Stomach smooth muscle (tissue), 2 donors: ENCODE measurements around the gene FGF2.
"Not testable (repeated sequence)": the region's sequence is repeated elsewhere in the genome, so short reads cannot be mapped to it uniquely, and the experiment has no call there.

Experiments
- H3K27ac ChIP-seq: one replicate; pipeline ENCODE4 v1.7.0; 2013; ENCODE audit warnings: mild to moderate bottlenecking, low read length, inconsistent platforms
- H3K27me3 ChIP-seq, 2 donors: one replicate each; pipeline ENCODE4 v1.7.0; 2013; ENCODE audit warnings: low read length in 2 of 2; ENCODE audit not compliant: insufficient read depth in 2 of 2, control insufficient read depth in 1 of 2
- H3K36me3 ChIP-seq, 2 donors: one replicate each; pipeline ENCODE4 v1.7.0; 2013; ENCODE audit warnings: low read length in 2 of 2; ENCODE audit not compliant: control insufficient read depth in 2 of 2, insufficient read depth in 2 of 2
- H3K4me1 ChIP-seq: one replicate; pipeline ENCODE4 v1.7.0; 2013; ENCODE audit warnings: low read length; ENCODE audit not compliant: control insufficient read depth, insufficient read depth
- H3K4me3 ChIP-seq, 2 donors: one replicate each; pipeline ENCODE4 v1.7.0; 2013; ENCODE audit warnings: low read length in 2 of 2
- H3K9ac ChIP-seq, 2 donors: one replicate each; pipeline ENCODE4 v1.7.0; 2013; ENCODE audit warnings: low read length in 2 of 2, mild to moderate bottlenecking in 1 of 2
- H3K9me3 ChIP-seq, 2 donors: one replicate each; pipeline ENCODE4 v1.7.0; 2013; ENCODE audit warnings: low read length in 2 of 2; ENCODE audit not compliant: control insufficient read depth in 2 of 2
- donor health status: healthy.
- donor health status: Pancreatic carcinoma.

The FGF2 gene

DNA sequence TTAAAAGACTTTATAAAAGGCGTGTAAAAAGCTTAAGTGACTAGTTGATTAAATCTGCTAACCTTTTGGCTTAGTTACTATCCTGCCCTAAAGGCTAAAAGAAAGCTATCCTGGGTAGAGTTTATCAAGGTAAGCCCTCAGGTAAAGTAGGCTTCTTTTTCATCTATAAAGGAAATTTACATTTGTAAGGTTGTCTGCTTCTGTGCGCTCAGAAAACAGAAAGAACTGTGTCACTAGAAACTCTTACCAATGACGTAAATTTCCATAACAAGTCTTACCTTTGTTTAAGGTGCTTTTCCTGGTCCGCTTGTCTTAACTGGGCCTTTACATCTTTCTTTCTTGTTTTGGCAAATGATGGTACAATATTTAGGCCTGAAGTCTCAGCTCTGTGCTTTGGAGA, 37.7 kb upstream of the FGF2 start:
- Histone ChIP-seq H3K4me3 (no peak overlapping the region), H3K9me3 (no peaks in the 10 kb centered on the region), H3K36me3 (no peaks in the 10 kb centered on the region), H3K27me3 (no peaks in the 10 kb centered on the region), H3K9ac (no peak overlapping the region), H3K27ac (no peak overlapping the region), H3K4me1 (peaks cover under 1% of the 10 kb centered on the region)

GRCh38 chr4:122793811-122794210, 32.8 kb upstream of the FGF2 start:
- no peak overlapping the region for H3K9ac ChIP-seq
- no peaks in the 10 kb centered on the region for H3K27me3 ChIP-seq
- no peaks in the 10 kb centered on the region for H3K36me3 ChIP-seq
- no peak overlapping the region for H3K27ac ChIP-seq
- no peak overlapping the region for H3K4me3 ChIP-seq
- H3K9me3 ChIP-seq: no peaks in the 10 kb centered on the region
- H3K4me1 ChIP-seq: no peaks in the 10 kb centered on the region

GRCh38 chr4:122796801-122797404, 29.7 kb upstream of the FGF2 start:
- H3K4me3 ChIP-seq: no peak overlapping the region

DNA sequence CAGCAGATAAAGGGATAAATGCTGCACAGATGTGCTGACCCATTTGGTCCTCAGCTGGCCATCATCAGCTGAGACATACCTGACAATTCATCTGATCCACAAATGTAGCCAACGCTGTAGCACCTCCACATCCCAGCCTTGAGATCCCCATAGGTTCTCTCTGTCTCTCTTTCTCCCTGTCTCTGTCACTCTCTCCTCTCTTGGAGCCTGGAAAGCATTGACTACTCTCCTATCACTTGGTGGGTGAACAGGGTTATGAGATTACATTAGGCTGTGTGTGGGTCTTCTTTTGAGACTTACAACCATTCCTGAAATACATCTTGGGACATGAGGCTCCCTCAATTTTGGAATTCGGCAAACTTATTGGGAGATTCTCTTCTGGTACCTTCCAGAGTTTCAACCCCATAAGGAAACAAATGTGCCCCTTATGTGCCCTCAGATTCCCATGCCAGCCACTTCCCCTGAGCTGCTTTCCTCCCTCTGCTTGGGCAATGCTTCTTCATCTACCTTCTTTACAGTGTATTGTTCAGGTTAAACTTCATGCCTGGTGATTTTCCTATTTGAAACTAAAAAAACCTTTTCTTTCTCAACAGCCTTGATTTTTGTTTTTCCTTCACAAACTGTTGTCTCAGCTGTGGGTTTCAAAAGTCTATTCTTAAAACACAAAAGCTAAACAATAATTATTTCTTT, 29.1 kb upstream of the FGF2 start:
- Histone ChIP-seq H3K4me3 (peak overlapping the region in 1 of 2 donors; percentile 64), H3K36me3 (no peaks in the 10 kb centered on the region), H3K9me3 (no peaks in the 10 kb centered on the region), H3K4me1 (no peaks in the 10 kb centered on the region), H3K27me3 (no peaks in the 10 kb centered on the region), H3K9ac (no peak overlapping the region), H3K27ac (peak overlapping the region; percentile 11)

More at GRCh38 chr4:122796801-122797404, 29.7 kb upstream of the FGF2 start:
- Histone ChIP-seq H3K27ac (no peak overlapping the region), H3K9me3 (no peaks in the 10 kb centered on the region), H3K27me3 (no peaks in the 10 kb centered on the region), H3K4me1 (no peaks in the 10 kb centered on the region), H3K36me3 (no peaks in the 10 kb centered on the region), H3K9ac (no peak overlapping the region)

DNA sequence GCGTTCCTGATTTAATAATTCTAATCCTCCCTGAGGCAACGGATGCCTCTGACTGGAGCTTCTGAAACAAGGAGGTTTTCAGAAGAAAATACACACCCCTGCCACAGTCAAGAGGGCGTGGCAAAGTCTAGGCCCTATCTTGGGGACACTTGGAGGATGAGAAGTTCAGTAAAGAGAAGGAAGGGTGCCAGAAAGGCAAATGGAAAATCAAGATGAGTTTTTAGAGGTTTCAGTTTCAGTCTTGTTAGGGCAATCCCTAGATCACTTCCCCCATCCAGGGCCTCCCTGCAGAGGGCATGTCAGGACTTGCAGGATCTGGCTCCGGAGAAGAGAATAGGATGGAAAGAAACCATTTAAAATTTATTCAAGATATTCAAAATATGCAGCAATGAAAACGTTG, 28.5 kb upstream of the FGF2 start:
- peak overlapping the region in 1 of 2 donors; percentile 64 for H3K4me3 ChIP-seq

DNA sequence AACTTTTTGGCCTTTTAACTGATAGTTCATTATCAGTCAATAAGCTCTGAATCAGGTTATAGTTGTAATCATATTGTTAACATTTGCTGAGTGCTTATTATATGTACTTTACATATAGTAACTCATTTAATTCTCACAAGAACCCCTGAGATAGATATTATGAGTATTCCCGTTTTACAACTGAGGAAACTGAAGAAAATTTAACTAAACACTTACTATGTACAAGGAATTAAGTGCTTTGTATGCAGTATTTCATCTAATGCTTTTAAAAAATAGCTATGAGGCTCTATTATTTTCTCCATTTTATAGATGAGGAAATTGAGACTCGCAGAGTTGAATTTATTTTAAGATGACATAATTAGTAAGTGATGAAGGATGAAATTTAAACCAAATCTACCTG, 27.7 kb upstream of the FGF2 start:
- no peaks in the 10 kb centered on the region for H3K27me3 ChIP-seq
- no peaks in the 10 kb centered on the region for H3K4me1 ChIP-seq
- no peak overlapping the region for H3K9ac ChIP-seq
- no peak overlapping the region for H3K27ac ChIP-seq
- no peaks in the 10 kb centered on the region for H3K9me3 ChIP-seq
- H3K4me3 ChIP-seq: no peak overlapping the region
- H3K36me3 ChIP-seq: no peaks in the 10 kb centered on the region

More for the DNA sequence above, 28.5 kb upstream of the FGF2 start:
- H3K36me3 ChIP-seq: no peaks in the 10 kb centered on the region
- H3K9me3 ChIP-seq: no peaks in the 10 kb centered on the region
- no peaks in the 10 kb centered on the region for H3K4me1 ChIP-seq
- H3K27ac ChIP-seq: no peak overlapping the region
- no peaks in the 10 kb centered on the region for H3K27me3 ChIP-seq
- no peak overlapping the region for H3K9ac ChIP-seq

DNA sequence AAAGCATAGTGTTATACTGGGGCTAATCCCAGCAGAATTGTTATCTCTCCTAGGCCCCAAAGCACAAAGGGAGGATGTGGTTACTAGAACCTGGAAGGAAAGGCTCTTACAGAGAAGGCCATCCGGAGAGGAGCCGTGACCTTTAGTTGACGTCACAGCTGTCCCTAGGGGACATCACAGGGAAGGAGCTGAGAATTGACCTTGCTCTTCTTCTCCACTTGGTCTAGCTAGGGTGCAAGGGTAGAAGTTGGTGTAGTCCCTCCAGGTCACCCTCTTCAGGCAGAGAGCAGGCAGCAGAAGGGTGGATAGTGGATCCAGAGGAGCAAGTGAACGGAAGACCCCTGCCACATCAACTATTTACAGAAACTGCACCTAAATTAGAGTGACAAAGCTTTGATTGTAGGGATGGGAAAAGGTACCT, 22.8 kb upstream of the FGF2 start:
- H3K9me3 ChIP-seq: no peaks in the 10 kb centered on the region
- no peak overlapping the region for H3K4me3 ChIP-seq
- H3K36me3 ChIP-seq: no peaks in the 10 kb centered on the region
- no peak overlapping the region for H3K27ac ChIP-seq
- H3K27me3 ChIP-seq: no peaks in the 10 kb centered on the region
- no peak overlapping the region for H3K9ac ChIP-seq
- H3K4me1 ChIP-seq: no peaks in the 10 kb centered on the region

- H3K4me1 ChIP-seq: no peaks in the 10 kb centered on the region
- H3K9me3 ChIP-seq: no peaks in the 10 kb centered on the region
- H3K9ac ChIP-seq: no peak overlapping the region
- no peak overlapping the region for H3K4me3 ChIP-seq
- H3K27me3 ChIP-seq: no peaks in the 10 kb centered on the region
- H3K27ac ChIP-seq: no peak overlapping the region
- H3K36me3 ChIP-seq: no peaks in the 10 kb centered on the region
Observed at GRCh38 chr4:122806981-122807679, 19.5 kb upstream of the FGF2 start.

DNA sequence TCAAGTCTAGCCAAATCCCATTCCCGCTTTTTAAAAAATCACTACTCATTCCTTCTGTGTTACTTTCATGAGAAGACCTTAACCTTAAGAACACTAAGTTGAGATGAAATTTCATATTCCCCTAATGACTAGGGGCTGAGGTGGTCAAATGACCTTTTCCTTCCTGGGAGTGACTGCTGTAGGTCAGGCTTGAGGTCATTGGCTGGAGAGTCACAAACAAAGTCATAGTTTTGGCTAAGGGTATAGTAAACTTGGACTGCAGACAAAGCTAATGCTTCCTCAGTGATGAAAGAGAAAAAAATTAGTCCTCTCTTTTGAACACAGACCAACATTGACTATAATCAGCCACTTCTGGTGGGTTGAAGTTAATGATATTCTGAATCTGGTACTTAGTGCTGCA, 16.0 kb upstream of the FGF2 start:
- Histone ChIP-seq H3K27me3 (no peaks in the 10 kb centered on the region), H3K9ac (no peak overlapping the region), H3K9me3 (no peaks in the 10 kb centered on the region), H3K36me3 (no peaks in the 10 kb centered on the region), H3K4me3 (no peak overlapping the region), H3K27ac (no peak overlapping the region), H3K4me1 (no peaks in the 10 kb centered on the region)

DNA sequence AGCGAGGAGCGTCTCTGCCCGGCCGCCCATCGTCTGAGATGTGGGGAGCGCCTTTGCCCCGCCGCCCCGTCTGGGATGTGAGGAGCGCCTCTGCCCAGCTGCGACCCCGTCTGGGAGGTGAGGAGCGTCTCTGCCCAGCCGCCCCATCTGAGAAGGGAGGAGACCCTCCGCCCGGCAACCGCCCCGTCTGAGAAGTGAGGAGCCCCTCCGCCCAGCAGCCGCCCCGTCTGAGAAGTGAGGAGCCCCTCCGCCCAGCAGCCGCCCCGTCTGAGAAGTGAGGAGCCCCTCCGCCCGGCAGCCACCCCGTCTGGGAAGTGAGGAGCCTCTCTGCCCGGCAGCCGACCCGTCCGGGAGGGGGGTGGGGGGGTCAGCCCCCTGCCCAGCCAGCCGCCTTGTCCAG, 14.8 kb upstream of the FGF2 start:
- H3K27me3 ChIP-seq, H3K9ac ChIP-seq, H3K36me3 ChIP-seq, H3K4me1 ChIP-seq, H3K27ac ChIP-seq, H3K4me3 ChIP-seq, H3K9me3 ChIP-seq: not testable (repeated sequence)

DNA sequence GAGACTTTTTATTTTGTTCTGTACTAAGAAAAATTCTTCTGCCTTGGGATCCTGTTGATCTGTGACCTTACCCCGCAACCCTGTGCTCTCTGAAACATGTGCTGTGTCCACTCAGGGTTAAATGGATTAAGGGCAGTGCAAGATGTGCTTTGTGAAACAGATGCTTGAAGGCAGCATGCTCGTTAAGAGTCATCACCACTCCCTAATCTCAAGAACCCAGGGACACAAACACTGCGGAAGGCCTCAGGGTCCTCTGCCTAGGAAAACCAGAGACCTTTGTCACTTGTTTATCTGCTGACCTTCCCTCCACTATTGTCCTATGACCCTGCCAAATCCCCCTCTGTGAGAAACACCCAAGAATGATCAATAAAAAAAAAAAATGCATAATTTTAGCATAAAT, 13.8 kb upstream of the FGF2 start:
- not testable (repeated sequence) for H3K27ac ChIP-seq, H3K4me1 ChIP-seq, H3K9me3 ChIP-seq, H3K36me3 ChIP-seq, H3K27me3 ChIP-seq, H3K4me3 ChIP-seq, H3K9ac ChIP-seq
